ENCODE measurements around the gene NUDT11.
"Not testable (repeated sequence)": the region's sequence is repeated elsewhere in the genome, so short reads cannot be mapped to it uniquely, and the experiment has no call there.

Gene NUDT11

GRCh38 chrX:51496501-51497291 is at the start of gene NUDT11:
Gene NUDT11 (minus strand): TSS chrX:51496592. CDS start chrX:51496444, 148 bp downstream.
- peak; percentile 13 for DNase-seq (ENCODE audit: low read depth)

GRCh38 chrX:51520393-51520792 is 24.0 kb upstream of the NUDT11 start:
- no peak for DNase-seq (ENCODE audit: low read depth)

- DNase-seq (ENCODE audit: low read depth): not testable (repeated sequence)
Observed at GRCh38 chrX:51519131-51519530, 22.7 kb upstream of the NUDT11 start.

- no peak for DNase-seq (ENCODE audit: low read depth)
Observed at GRCh38 chrX:51507551-51507950, 11.2 kb upstream of the NUDT11 start.

GRCh38 chrX:51495701-51496488 is 497 bp downstream of the NUDT11 start:
- not testable (repeated sequence) for DNase-seq (ENCODE audit: low read depth)

GRCh38 chrX:51494409-51494808 is 2.0 kb downstream of the NUDT11 start:
- no peak for DNase-seq (ENCODE audit: low read depth)

- no peak for DNase-seq (ENCODE audit: low read depth)
Observed at GRCh38 chrX:51487960-51488267, 8.5 kb downstream of the NUDT11 start.

GRCh38 chrX:51484616-51485015 is 11.8 kb downstream of the NUDT11 start:
- DNase-seq (ENCODE audit: low read depth): no peak

- not testable (repeated sequence) for DNase-seq (ENCODE audit: low read depth)
Observed at GRCh38 chrX:51482411-51482810, 14.0 kb downstream of the NUDT11 start.

- no peak for DNase-seq (ENCODE audit: low read depth)
Observed at GRCh38 chrX:51476930-51477329, 19.5 kb downstream of the NUDT11 start.

GRCh38 chrX:51463322-51463721 is 33.1 kb downstream of the NUDT11 start:
- DNase-seq (ENCODE audit: low read depth): no peak

- no peak for DNase-seq (ENCODE audit: low read depth)
Observed at GRCh38 chrX:51461053-51462044, 35.0 kb downstream of the NUDT11 start.

- DNase-seq (ENCODE audit: low read depth): no peak
Observed at GRCh38 chrX:51459125-51459524, 37.3 kb downstream of the NUDT11 start.

- no peak for DNase-seq (ENCODE audit: low read depth)
Observed at GRCh38 chrX:51456814-51457213, 39.6 kb downstream of the NUDT11 start.

- DNase-seq (ENCODE audit: low read depth): no peak
Observed at GRCh38 chrX:51456246-51456645, 40.1 kb downstream of the NUDT11 start.

- DNase-seq (ENCODE audit: low read depth): no peak
Observed at GRCh38 chrX:51440365-51440764, 56.0 kb downstream of the NUDT11 start.

Measured in activated T-cell treated with anti-CD3 and anti-CD28 coated beads for 1 hour (primary cell).